ENCODE measurements around the gene TNNT1.
"Not testable (repeated sequence)": the region's sequence is repeated elsewhere in the genome, so short reads cannot be mapped to it uniquely, and the experiment has no call there.

DNA sequence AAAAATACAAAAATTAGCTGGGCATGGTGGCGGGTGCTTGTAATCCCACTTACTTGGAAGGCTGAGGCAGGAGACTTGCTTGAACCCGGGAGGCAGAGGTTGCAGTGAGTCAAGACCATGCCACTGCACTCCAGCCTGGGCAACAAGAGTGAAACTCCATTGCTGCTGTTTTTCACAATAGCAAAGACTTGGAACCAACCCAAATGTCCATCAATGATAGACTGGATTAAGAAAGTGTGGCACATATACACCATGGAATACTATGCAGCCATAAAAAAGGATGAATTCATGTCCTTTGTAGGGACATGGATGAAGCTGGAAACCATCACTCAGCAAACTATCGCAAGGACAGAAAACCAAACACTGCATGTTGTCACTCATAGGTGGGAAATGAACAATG, 41.8 kb downstream of the TNNT1 start:
- TF ChIP-seq, protein P1, sequence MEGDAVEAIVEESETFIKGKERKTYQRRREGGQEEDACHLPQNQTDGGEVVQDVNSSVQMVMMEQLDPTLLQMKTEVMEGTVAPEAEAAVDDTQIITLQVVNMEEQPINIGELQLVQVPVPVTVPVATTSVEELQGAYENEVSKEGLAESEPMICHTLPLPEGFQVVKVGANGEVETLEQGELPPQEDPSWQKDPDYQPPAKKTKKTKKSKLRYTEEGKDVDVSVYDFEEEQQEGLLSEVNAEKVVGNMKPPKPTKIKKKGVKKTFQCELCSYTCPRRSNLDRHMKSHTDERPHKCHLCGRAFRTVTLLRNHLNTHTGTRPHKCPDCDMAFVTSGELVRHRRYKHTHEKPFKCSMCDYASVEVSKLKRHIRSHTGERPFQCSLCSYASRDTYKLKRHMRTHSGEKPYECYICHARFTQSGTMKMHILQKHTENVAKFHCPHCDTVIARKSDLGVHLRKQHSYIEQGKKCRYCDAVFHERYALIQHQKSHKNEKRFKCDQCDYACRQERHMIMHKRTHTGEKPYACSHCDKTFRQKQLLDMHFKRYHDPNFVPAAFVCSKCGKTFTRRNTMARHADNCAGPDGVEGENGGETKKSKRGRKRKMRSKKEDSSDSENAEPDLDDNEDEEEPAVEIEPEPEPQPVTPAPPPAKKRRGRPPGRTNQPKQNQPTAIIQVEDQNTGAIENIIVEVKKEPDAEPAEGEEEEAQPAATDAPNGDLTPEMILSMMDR (IDR thresholded peaks at IDR 0.05; ENCODE audit: low read length) = not testable (repeated sequence)
- TF ChIP-seq EZH2phosphoT487 (IDR thresholded peaks at IDR 0.05; ENCODE audit: low read length) = not testable (repeated sequence)
